NCI-H1092 treated with DMSO at 0.1 percent for 48 hours (cell line): ENCODE data around the gene GALE.
"Not testable (repeated sequence)": the region's sequence is repeated elsewhere in the genome, so short reads cannot be mapped to it uniquely, and the experiment has no call there.

Experiments used
- DNase-seq: peaks from one replicate; lab custom pipeline; 2025; lab: John Stamatoyannopoulos, UW

Gene GALE

DNA sequence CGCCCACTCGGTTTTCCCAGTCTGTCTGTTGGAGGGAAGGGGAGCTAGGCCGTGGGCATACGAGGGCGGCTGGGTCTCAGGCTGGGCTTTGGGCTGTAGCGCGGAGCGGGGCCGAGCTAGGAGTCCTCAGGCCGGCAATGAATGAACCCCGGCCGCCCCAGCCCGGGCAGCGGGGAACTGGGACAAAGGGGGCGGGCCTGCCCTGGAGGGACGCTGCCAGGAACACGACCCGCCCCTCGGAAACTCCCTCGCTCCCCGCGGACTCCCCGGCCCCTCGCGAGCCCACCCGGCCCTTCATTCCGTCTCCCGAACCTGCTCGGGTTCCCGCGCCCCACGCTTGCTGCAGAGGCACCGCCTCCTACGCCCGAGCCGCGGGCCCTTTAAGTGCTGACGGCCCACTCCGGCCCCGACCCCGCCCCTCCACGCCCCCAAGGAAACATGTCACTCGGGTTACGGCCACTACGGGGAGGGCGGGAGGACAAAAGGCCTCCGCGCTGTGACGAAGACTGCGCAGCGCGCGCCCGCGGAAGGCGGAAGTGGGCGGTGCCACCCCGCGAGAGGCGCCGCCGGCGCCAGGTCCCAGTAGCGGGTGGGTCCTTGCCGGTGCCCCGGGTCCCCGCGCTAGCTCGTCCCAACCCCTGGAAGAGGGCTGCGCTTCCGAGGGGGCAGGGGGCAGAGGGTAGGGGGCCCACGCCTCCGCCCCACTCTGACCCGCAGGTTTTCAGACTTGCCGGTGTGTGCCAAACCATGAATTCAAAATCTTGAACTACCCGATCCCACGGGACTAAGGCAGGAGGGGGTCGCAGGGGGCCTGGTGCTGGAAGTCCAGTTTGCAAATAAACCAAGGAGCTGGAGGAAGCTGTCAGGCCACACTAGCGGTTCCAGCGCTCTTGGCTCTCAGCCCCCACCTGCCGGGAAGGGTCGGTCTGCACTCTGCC is at the start of gene GALE:
Gene GALE, minus strand, starts transcription at position 355 of the 938 bp plus-strand sequence. CDS start 1,747 bp downstream, outside the sequence.
- peak; percentile 96 for DNase-seq

DNA sequence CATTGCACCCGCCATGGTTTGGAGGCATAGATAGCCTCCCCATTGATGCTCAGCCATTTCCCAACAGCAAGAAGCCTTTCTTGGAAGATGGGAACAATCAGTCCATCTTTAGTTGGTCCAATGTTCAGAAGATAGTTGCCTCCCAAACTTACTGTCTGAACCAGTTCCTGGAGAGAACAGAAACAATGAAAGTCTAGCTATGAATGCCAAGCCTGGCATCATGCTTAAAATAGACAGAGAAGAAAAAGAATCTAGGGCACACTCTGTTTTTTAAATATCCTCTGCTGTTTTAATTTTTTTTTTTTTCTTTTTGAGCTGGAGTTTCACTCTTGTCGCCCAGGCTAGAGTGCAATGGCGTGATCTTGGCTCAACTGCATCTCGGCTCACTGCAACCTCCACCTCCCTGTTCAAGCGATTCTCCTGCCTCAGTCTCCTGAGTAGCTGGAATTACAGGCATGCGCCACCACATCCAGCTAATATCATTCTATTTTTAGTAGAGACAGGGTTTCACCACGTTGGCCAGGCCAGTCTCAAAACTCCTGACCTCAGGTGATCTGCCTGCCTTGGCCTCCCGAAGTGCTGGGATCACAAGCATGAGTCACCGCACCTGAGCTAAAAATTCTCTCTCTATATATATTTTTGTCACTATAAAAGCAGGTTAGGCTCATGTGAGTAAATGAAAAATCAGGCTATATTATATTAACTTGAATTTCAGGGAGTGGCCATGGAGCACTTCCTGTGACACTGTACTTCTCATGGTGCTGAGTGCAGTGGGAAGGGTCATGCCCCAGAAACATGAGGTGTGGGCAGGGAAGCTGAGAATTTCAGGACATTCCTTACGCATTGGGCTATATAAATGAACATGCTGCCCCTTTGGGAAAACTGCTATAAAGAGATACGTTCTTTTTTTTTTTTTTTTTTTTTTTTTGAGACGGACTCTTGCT is 48.4 kb upstream of the GALE start:
- no peak for DNase-seq

DNA sequence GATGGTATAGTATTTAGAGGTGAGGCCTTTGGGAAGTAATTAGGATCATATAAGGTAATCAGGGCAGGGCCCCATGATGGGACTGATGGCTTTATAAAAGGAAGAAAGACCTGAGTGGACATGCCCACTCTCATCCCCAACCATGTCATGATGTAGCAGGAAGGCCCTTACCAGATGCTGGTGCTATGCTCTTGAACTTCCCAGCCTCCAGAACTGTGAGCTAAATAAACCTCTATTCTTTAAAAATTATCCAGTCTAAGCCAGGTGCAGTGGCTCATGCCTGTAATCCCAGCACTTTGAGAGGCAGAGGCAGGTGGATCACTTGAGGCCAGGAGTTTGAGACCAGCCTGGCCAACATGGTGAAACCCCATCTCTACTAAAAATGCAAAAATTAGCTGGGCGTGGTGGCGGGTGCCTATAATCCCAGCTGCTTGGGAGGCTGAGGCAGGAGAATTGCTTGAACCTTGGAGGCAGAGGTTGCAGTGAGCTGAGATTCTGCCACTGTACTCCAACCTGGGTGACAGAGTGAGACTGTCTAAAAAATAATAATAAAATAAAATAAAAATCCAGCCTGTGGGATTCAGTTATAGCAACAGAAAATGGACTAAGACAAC is 47.0 kb upstream of the GALE start:
- not testable (repeated sequence) for DNase-seq

DNA sequence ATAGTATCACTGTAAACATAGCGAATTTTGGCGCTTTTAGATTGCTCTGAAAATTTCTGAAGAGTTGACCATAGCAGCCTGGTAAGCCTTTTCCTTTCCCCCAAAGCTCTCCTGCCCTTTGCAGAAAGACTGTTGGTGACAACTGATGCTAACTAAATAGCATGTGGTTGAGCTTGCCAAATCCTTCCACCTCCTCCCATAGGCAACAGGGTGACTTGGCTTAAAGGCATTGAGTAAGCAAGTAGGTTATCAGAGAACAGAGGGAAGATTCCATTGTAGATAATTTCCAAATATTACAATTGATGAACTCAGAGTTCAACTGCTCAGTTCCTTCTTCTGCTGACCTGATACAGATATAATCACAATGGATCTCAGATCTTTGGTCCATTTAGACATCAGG is 44.6 kb upstream of the GALE start:
- DNase-seq = no peak

DNA sequence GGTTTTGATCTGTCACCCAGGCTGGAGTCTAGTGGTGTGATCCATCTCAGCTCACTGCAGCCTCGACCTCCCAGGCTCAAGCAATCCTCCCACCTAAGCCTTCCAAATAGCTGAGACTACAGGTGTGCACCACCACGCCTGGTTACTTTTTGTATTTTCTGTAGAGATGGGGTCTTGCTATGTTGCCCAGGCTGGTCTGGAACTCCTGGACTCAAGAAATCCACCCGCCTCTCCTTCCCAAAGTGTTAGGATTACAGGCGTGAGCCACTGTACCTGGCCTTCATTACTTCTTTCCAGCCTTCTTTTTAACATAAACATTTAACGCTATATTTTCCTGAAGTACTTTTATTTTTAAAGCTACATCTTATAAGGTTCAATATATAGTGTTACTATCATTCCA is 43.1 kb upstream of the GALE start:
- DNase-seq = no peak

DNA sequence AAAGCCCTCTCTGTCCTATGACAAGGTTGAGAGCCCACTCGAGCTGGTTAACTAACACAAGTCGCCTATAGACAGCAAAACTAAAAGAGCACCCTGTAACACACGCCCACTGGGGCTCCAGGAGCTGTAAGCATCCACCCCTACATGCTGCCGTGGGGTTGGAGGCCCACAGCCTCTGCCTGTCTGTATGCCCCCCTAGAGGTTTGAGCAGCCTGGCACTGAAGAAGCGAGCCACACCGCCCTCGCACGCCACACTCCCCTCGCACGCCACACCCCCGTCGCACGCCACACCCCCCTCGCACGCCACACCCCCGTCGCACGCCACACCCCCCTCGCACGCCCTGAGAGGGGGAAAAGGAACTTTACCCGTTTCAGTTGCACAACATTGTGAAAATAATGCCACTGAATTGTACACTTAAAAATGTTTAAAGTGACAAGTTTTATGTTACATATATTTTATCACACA is 37.9 kb upstream of the GALE start:
- DNase-seq = peak; percentile 32

DNA sequence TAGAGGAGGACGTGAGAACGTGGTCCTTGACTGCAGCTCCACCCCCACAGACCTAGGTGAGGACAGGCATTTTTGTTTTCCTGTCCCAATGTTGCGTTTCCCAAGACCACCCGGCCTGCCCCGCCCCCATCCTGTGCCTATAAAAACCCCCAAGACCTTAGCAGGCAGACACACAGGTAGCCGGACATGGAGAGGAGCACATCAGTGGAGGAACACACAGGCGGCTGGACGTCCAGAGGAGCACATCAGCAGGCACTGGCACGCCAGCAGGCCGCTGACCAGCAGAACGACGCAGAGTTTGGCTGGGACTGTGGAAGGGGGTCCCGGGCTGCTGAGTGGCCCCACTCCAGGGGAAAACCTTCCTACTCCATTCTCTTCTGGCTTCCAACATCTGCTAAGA is 37.4 kb upstream of the GALE start:
- DNase-seq = no peak

DNA sequence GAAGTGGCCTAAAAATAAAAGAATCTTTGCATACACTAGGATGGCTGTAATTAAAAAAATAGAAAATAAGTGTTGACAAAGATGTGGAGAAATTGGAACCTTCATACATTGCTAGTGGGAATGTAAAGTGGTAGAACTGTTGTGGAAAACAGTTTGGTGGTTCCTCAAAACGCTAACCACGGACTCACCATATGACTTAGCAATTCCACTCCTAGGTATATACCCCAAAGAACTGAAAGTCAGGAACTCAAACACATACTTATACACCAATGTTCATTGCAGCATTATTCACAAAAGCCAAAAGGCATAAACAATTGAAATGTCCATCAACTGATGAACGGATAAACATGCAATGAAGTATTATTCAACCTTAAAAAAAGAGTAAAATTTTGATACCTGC is 35.5 kb upstream of the GALE start:
- no peak for DNase-seq

DNA sequence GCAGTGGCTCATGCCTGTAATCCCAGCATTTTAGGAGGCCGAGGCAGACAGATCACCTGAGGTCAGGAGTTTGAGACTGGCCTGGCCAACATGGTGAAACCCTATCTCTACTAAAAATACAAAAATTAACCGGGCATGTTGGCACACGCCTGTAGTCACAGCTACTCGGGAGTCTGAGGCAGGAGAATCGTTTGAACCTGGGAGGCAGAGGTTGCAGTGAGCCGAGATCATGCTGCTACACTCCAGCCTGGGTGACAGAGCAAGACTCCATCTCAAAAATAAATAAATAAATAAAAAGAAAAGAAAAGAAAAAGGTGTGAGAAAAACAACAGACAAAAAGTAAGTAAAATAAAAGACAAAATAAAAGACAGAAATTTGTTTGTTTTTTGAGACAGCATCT is 33.6 kb upstream of the GALE start:
- not testable (repeated sequence) for DNase-seq

DNA sequence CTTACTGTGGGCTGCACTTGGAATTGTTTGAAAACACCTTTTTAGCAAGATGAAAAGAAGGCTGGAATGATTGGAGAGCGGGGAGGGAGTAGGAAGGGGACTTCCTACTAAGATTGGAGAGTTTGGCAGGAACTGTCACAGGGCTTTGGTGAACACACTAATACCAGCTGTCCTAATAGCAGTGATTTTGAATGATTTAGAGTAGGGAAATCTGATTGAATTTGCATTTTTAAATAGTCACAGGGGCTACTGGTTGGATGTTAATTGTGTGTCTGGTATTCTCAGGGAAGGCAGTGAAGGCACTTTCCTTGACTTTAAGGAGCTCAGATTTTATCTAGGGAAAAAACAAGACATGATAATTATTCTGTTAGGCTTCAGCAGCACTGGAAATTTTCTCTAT is 27.2 kb upstream of the GALE start:
- DNase-seq = no peak

DNA sequence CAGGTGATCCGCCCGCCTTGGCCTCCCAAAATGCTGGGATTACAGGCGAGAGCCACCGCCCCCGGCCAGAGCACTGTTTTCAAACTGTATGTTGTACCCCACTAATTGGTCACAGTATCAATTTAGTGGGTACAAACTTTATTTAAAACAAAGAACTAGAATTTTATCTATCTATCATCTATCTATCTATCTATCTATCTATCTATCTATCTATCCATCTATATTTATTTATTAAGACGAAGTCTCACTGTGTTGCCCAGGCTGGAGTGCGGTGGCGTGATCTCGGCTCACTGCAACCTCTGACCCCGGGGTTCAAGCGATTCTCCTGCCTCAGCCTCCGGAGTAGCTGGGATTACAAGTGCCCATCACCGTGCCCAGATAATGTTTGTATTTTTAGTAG is 26.0 kb upstream of the GALE start:
- not testable (repeated sequence) for DNase-seq

DNA sequence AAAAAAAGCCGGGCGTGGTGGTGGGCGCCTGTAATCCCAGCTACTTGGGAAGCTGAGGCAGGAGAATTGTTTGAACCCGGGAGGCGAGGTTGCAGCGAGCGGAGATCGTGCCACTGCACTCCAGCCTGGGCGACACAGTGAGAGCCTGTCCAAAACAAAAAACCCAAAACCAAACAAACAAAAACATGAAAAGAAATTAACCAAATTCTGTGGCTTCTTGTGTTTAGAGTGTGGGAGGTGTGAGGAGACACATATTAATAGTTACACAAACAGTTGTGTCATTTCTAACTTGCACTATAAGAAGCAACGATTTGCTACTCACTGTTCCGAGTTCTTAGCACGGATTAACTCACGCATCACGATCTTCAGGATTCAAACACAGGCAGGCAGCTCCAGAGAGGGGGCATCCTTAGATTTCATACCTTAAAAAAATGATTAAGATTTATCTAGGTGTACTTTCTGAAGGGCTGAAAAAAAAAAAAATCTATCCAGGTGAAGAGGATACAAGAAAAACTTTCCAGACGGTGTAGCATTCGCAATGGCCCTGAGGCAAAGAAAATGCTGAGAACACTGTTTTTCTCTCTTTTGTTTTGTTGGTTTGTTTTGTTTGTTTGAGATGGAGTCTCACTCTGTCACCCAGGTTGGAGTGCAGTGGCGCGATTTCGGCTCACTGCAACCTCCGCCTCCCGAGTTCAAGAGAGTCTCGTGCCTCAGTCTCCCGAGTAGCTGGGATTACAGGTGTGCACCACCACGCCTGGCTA is 25.4 kb upstream of the GALE start:
- no peak for DNase-seq

DNA sequence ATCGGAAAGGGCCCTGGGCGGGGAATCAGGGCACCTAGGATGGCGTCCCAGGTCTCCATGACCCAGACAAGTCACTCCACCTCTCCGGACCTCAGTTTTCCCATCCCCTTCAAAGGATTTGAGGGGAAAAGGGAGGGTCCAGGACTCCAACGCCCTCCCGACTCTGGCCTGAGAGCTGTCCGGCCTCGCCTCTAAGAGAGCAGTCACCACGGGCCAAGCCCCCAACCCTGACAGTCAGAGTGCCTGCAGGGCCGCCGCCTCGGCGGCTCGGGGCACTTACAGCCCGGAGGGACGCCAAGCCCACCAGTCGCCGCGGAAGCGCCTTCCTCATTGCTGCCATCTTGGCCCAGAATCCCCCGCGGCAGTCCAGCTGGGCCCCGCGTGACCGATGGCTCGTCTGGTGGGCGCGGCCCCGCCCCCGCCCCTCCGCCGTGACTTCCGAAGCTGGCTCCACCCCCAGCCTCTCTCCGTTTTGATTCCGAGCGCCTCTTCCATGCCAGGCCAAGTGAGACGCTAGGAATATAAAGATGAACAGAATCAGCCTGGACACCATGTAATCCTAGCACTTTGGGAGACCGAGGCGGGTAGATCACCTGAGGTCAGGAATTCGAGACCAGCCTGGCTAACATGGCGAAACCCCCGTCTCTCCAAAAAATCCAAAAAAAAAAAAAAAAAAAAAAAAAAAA is 24.7 kb upstream of the GALE start, which contains the start of gene HMGCL:
Gene HMGCL, minus strand, starts transcription at position 354 of the 686 bp plus-strand sequence. Its CDS starts 14 bp downstream, at position 340.
- peak; percentile 94 for DNase-seq

DNA sequence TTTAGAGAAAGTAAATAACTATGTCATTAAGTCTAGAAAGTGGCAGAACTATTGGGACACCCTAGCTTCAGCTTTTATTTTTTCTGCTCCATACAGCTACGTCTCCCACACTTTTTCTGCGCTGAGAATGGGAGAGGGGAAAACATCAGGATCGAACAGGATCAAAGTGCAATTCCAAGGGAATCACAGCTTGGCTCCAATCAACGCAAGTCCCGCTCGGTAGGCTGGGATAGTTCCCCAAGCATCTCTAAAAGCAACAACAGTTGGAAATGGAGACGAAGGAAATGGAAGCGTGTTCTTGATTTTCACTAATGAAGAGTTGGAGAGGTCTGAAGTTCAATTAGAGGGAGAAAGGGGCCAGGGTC is 24.1 kb upstream of the GALE start:
- DNase-seq = no peak

DNA sequence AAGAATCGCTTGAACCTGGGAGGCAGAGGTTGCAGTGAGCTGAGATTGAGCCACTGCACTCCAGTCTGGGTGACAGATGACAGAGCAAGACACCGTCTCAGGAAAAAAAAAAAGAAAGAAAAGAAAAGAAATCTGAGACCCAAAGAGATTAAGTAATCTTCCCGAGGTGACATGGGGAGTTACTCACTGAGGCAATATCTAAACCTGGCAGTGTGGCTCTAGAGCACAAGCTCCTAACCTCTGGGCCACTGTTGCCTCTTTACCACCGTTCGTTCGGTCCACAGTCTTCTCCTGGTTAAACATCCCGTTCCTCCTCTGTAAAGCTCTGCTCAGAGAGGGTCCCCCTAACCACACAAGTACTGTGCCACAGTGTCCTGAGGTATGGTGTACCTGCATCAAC is 23.2 kb upstream of the GALE start:
- DNase-seq = no peak

DNA sequence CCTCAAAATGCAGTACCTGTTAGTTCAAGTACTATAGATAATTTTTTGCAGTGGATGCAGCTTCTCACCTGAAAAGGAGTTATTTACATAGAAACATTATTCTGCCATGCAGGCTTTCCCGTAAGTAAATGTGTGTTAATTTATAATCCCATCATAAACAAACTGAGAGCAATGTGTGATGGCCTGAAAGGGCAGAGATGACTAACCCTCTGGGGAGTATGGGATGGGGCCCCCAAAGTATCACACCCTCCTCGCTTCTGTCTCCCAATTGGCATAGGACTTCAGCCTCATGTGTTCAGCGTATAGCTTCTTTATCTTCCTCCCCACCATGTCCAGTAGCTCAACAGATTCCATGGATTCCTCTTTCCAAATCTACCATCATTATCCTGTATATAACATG is 17.1 kb upstream of the GALE start:
- DNase-seq = no peak

DNA sequence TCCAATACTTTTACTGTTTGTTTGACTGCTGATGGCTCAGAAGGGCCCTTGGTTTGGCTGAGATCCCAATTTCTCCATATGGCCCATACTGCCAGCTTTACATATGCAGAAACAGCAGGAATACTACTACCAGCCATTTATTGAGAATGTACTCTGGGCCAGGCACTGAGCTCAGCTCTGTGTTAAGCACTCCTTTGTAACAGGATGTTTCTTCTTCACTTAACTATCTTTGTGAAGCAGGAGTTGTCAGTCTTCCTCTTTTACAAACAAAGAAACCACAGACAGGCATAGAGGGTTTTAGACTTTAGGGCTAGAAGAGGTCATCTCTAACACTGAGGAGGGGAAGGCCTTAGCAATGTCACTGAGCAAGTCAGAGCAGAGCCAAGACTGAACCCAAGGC is 16.4 kb upstream of the GALE start:
- DNase-seq = no peak

DNA sequence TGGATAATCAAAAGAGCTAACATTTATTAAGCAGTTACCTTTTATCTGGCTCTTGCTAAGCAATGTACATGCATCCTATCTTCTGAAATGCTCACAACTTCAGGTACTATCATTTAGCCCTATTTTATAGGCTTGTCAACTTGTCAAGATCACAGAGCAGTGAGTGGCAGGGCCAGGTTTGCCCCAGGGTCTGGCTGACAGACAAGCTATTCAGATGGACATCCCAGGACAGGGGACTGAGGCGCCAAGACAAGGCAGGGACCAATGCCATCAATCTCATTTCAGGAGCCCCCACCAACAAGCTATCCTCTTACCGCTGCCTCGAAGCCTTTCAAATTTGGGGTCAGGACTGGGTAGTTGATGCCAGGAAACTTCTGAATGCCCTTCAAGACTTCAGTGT is 15.8 kb upstream of the GALE start:
- DNase-seq = no peak

DNA sequence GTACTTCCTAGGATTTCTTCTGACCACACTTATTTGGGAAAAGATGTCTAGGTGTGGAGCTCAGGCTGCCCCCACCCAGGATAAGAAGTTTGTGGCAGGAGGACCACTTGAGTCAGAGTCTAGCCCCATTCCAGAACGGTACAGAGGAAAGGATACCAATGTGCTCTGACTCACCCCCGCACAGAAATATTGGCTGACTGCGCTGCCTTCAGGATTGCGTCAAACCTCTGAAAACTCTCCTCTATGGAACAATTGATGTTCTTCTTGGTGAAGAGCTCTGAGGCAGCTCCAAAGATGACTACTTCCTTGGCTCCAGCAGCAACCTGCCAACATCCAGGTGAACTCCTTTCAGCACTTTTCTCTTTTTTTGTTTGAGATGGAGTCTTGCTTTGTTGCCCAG is 13.5 kb upstream of the GALE start:
- no peak for DNase-seq

DNA sequence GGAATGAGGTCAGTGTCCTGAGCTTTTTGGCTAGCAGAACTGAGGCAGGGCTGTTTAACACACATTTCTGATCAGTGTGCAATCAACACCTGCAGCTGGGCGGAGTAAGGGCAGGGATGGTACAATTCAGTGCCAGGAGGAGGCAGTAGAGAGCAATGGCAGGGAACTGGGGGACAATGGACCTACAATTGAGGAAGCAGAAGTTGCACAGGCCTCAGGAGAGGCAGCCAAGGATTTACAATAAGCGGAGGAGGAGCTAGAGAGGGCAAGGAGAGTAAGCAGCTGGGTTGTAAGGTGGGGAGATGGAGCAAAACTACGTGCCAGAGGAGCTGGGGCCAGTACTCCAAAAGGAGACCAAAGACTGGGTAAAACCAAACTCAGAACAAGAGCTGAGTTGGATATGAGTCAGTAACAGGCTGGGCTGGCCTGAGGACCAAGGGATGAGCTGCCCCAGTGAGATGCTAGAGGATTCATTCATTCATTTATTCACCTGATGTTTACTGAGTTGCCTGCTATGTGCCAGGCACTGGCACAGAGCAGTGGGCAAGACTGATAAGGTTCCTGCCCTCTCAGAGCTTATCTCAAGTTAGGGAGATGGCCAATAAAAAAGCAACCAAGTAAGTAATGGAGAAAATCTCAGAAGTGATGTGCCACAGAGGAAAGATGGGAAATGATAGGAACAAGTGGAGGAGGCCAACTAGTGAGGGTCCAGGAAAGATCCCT is 10.4 kb upstream of the GALE start:
- peak; percentile 6 for DNase-seq
